ENCODE data around the gene SKI.

Gene SKI

GRCh38 chr1:2210786-2211185, 17.3 kb upstream of the SKI start:
- DNase-seq, result no peak

DNA sequence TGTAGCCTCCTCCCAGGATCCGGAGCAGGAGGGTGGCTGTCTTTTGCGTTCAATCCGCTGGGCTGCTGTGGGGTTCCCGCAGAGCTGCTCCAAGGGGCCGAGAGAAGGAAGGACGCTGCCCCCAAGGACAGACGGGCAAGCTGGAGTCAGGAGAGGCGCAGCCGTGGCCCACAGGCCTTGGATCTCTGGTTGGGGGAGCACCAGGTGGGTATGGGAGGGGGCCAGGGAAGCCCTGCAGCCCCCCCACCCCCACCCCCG, 15.9 kb upstream of the SKI start:
- no peak for DNase-seq

- peak; percentile 79 for DNase-seq
Measured at GRCh38 chr1:2212532-2213491, 15.3 kb upstream of the SKI start.

DNA sequence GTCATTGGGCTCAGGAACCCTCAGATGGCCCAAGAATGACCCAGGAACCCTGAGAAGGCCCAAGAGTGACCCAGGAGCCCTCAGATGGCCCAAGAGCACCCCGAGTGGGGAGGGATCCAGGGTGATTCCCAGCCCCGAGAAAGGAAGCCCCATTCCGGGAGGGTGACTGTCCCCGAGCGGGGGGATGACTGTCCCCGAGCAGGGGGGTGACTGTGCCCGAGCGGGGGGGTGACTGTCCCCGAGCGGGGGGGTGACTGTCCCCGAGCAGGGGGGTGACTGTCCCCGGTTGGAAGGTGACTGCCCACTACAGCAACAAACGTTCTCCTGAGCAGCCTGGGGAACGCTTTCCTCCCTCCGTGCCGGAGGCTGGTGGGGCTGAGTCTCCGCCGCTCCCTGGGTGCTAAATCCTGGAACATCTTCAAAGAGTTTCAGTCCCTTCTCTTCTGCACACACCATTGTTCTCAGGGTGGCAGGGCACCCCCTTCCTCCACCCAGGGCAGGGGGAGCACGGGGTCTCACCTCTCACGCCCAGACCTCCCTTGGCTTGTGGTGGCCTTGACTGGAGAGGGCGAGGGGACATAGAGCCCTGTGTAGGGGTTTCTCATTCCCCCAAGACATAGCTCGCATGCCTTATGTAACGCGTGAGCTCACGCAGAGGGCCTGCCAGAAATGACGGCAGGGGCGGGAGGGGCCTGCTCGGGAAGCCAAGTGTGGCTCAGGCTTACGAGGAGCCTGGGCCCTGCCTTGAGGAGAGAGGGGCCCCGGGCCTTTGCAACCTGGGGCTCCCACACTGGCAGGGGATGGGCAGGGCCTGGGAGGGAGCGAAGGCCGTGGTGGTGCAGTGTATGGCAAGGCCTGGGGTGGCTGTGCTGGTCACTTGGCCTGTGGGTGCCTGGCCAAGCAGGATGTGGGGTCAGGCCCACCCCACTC, 14.3 kb upstream of the SKI start:
- no peak for DNase-seq

- no peak for DNase-seq
Measured at GRCh38 chr1:2214541-2215241, 13.4 kb upstream of the SKI start.

DNA sequence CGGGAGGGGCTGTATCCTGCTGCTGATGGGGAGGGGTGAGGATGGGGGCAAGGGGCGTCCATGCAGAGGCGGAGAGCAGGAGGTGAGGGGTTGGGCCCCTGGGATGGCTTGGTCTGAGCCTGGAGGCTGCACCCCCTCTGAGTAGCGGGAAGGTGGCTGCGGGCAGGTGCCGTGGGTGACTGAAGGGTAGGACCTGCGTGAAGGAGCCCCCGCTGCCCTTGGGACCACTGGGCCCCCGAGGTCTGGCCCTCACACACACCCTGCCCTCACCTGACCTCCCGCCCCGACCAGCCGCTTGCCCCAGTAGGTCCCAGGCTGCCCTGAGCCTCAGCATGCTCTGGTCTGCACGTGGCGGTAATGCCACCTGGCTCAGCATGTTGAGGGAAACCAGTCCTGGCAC, 12.8 kb upstream of the SKI start:
- no peak for DNase-seq

GRCh38 chr1:2215909-2216766, 12.0 kb upstream of the SKI start:
- DNase-seq, result no peak

GRCh38 chr1:2216767-2217058, 11.4 kb upstream of the SKI start:
- DNase-seq, result no peak

- DNase-seq, result no peak
Measured at GRCh38 chr1:2221271-2221670, 6.8 kb upstream of the SKI start.

DNA sequence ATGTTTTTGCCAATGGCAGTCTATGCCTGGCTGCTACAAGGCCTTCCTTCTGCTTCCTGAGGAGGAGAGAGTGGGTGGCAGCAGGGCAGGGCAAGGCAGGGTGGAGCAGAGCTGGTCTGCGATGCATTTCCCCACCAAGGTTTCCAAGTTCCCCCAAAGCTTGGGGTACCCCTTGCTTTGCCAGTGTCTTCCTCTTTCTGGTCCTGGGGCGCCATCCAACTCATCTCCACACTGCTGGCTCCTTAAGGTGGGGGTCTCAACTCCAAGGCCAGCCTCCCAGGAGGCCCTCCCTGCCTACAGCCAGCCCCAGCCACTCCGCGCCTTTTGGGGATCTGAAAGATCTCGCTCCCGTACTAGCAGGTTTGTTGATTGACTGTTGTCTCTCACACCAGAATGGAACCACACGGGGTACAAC, 3.9 kb upstream of the SKI start:
- no peak for DNase-seq

GRCh38 chr1:2224631-2225428, 3.3 kb upstream of the SKI start:
- DNase-seq, result no peak

DNA sequence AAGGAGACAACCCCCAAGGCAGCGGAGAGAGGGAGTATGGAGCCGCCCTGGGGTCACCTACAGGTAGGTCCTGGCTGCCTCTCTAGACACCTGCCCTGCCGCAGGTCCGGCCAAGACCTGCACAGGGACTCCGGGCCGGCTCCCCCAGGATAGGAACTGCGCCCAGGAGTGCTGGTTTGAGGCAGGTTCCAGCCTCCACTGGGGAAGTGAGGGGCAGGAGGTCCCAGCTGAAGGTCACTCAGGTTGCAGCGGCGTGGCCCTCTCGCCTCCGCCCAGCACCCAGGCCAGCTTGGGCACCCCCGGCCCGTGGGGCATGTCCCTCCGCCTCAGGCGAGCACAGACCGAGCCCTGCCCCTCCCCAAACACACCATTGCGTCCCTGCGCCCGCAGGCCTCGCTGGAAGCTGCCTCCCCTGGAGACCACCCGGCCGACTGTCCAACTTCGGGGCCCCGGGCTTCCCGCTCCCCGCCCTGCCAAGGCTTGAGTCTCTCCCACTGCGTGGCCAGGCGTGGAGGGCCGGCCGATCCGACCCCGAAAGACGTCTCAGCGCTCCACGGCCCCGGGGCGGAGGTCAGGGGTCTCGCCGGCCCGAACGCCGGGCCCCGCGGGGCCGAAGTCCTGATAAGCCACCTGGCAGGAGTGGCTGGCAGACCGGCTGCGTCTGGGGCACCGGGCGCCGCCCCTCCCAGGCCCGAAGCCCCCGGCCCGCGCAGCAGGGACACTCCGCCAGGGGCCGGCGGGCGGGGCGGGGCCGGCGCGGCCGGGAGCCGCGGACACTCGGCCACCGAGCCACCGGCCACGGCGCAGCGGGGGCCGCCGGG, 1.4 kb upstream of the SKI start:
- DNase-seq, result no peak

DNA sequence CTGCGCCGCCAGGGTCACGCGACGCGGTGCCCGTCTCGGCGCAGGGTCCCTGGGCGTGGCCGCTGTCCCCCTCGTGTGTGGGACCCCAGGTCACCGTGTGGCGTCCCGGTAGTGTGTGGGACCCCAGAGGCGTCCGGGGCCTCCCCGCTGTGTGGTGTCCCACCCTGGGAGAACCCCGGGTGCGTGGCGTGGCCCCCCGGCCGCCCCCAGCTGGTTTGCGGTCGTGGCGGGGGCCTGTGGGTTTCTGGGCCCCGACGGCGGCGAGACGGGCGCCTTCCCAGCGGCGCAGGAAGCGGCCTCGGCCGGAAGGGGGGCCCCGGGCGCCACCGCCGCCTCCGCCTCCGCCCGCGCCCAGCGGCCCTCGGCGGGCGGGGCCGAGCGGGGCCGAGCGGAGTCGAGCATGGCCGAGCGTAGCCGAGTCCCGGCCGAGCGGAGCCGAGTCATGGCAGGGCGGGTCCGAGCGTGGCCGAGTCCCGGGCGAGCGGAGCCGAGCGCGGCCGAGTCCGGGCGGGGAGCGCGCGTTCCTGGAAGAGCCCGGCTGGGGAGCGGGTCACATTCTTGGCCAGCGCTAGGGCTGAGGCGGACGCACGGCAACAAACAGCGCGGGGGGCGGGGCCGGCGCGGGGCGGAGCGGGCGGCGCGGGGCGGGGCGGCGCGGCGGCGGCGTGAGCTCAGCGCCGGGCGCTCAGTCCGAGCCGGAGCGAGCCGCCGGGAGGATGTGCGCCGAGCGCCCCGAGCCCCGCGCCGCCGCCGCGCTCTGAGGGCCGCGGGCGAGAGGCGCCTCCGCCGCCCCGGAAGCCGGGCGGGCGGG, 568 bp upstream of the SKI start:
- DNase-seq, result peak; percentile 98

DNA sequence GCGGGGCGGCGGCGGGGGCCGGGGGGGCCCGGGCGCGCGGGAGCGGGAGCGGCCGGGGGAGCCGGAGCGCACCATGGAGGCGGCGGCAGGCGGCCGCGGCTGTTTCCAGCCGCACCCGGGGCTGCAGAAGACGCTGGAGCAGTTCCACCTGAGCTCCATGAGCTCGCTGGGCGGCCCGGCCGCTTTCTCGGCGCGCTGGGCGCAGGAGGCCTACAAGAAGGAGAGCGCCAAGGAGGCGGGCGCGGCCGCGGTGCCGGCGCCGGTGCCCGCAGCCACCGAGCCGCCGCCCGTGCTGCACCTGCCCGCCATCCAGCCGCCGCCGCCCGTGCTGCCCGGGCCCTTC, 546 bp downstream of the SKI start:
- DNase-seq, result no peak

GRCh38 chr1:2229037-2229864, 1.1 kb downstream of the SKI start:
- DNase-seq, result peak; percentile 82

DNA sequence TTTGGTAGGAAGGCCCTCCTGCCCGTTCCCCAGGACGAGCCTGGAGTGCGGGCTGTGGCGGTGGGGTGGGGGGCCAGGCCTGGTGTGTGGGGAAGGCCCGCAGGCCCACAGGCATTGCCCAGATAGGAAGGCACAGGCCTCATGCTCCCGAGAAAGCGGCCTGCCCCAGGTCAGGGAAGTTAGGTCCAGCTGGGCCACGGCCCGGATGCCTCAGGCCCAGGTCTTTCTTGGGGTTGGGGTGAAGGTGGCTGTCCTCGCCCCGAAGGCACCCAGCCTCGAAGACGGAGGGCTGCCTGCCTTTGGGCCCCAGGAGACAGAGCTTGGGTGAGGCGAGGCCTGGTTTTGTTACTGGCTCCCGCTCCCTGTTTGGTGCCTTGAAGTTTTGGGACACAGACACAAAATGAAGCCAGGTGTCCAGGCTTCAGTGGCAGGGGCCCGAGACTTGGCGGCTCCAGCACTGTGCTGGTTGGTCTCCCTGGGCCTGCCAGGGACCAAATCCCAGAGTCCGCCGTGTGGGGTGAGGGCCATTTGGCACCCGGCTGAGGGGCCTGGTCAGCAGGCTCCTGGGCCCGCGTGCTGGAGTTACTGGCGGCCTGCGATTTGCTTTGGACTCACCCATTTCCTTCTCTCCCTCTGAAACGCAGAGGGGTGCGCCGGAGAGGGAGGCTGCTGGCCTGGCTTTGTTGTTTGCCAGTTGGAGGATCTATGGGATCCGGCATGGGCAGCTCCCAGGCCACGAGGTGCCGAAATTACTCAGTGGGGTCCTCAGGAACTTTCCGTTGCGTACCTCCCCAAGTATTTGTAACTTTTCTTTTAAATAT, 2.0 kb downstream of the SKI start:
- no peak for DNase-seq

DNA sequence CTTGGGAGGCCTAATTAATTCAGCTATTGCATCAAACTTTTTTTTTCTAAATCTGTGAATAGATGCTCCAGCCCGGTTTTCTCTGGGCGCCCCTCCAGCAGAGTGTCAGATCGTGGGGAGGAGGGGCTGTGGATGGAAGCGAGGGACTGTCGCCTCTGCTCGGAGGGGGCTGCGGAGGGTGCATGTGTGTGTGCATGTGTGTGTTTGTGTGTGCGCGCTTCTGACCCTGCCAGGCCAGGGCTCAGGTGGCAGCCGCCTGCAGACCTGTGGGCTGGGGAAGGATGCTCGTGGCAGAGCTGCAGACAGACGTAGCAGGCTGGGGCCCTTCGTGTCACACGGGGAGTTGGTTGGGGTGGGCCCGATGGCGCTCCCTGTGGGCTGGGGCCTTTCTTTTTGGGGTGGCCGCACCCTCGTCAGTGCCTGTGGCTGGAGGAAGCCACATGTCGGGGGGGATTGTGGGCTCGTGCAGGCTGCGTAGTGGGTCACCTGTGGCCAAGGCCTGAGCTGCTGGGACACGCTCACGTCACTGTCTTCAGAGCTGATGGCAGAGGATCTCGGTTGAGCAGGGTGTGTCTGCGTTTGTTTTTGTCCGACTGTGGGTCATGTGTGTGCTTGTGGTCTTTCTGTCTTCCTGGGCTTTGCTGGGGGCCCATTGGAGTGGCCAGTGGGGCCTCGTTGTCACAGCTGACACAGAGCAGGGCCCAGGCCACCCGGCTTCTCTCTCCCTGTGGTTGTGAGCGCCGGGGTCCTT, 2.8 kb downstream of the SKI start:
- DNase-seq, result peak; percentile 69

All from activated CD8-positive, alpha-beta memory T cell treated with anti-CD3 and anti-CD28 coated beads for 24 hours (primary cell).